Measurements from ENCODE around the gene TMEM225B. TPM values are rescaled to one million over a fixed set of nuclear protein-coding genes. Genes with fewer than 3 reads are reported as not detected.

The TMEM225B gene
- total RNA-seq, 1 donor from 2014 or later: 1.2 TPM

DNA sequence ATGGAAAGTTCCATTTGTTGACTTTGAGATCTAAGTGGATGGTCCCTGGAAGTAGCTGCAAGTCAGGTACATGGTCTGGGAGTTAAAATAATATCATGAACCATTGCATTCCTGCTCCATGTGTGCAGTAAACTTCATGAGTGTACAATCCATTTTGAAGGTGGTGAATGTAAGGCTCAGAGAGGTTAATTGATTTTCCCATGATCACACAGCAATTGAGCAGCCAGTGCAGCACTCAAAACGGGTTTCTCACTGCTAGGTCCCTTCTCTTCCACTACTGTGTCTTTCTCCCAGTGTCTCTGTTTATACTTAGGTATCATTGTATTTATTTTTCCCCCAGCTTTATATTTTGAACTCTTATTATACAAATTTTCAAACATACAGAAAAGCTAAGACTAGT lies 28.6 kb downstream of the TMEM225B start:
- Histone ChIP-seq H3K27ac (no peak overlapping the region), H3K27me3 (no peaks in the 10 kb centered on the region), H3K4me3 (no peak overlapping the region), H3K9me3 (no peaks in the 10 kb centered on the region), H3K36me3 (peaks cover 0 to 82% of the 10 kb centered on the region in 2 donors), H3K4me1 (peaks cover 7% of the 10 kb centered on the region)
- intact Hi-C loops (cut with DNase I): no loop called here
- no peak for DNase-seq (ENCODE audit: extremely low spot score in 2 of 2)
- no peak for TF ChIP-seq POLR2AphosphoS5 (IDR thresholded peaks at IDR 0.05; ENCODE audit: insufficient read depth in 1 of 2, low read depth in 1 of 2)
- TF ChIP-seq CTCF (IDR thresholded peaks at IDR 0.05): no peak

DNA sequence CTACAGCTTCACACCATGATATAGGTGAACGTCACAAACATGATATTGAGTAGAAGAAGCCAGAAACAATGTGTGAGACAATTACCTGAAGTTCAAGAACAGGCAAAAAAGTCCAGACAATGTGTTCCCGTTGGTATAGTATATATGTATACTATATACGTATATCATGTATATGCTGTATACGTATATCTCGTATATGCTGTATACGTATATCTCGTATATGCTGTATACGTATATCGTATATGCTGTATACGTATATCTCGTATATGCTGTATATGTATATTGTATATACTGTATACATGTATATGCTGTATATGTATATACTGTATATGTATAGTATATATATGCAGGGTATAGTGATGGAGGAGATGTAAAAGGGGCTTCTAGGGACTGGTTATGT lies 29.4 kb downstream of the TMEM225B start:
- no peak overlapping the region for H3K27ac ChIP-seq
- peaks cover 0 to 73% of the 10 kb centered on the region in 2 donors for H3K36me3 ChIP-seq
- TF ChIP-seq CTCF (IDR thresholded peaks at IDR 0.05): no peak
- TF ChIP-seq POLR2A (IDR thresholded peaks at IDR 0.05): no peak
- TF ChIP-seq POLR2AphosphoS5 (IDR thresholded peaks at IDR 0.05; ENCODE audit: insufficient read depth in 1 of 2, low read depth in 1 of 2): no peak
- DNase-seq (ENCODE audit: extremely low spot score in 2 of 2): no peak
- H3K4me1 ChIP-seq: peaks cover 7% of the 10 kb centered on the region
- no peak overlapping the region for H3K4me3 ChIP-seq
- H3K27me3 ChIP-seq: no peaks in the 10 kb centered on the region
- H3K9me3 ChIP-seq: no peaks in the 10 kb centered on the region
- intact Hi-C loops (cut with DNase I): no loop called here

- DNase-seq (ENCODE audit: extremely low spot score in 2 of 2): no peak
- TF ChIP-seq POLR2A (IDR thresholded peaks at IDR 0.05) (no peak), POLR2AphosphoS5 (IDR thresholded peaks at IDR 0.05; ENCODE audit: insufficient read depth in 1 of 2, low read depth in 1 of 2) (no peak), CTCF (IDR thresholded peaks at IDR 0.05) (no peak)
- Histone ChIP-seq H3K4me1 (no peaks in the 10 kb centered on the region), H3K27ac (no peak overlapping the region), H3K9me3 (no peaks in the 10 kb centered on the region), H3K4me3 (no peak overlapping the region), H3K27me3 (no peaks in the 10 kb centered on the region), H3K36me3 (peaks cover 0 to 61% of the 10 kb centered on the region in 2 donors)
- intact Hi-C loops (cut with DNase I): no loop called here
These were observed 30.7 kb downstream of the TMEM225B start for GRCh38 chr7:99628471-99629465.

- DNase-seq (ENCODE audit: extremely low spot score in 2 of 2): no peak
- no peaks in the 10 kb centered on the region for H3K4me1 ChIP-seq
- no peaks in the 10 kb centered on the region for H3K9me3 ChIP-seq
- H3K27me3 ChIP-seq: no peaks in the 10 kb centered on the region
- intact Hi-C loops (cut with DNase I): no loop called here
- no peak overlapping the region for H3K27ac ChIP-seq
- H3K36me3 ChIP-seq: peaks cover 0 to 52% of the 10 kb centered on the region in 2 donors
- no peak for TF ChIP-seq POLR2A (IDR thresholded peaks at IDR 0.05)
- no peak for TF ChIP-seq POLR2AphosphoS5 (IDR thresholded peaks at IDR 0.05; ENCODE audit: insufficient read depth in 1 of 2, low read depth in 1 of 2)
- TF ChIP-seq CTCF (IDR thresholded peaks at IDR 0.05): no peak
- no peak overlapping the region for H3K4me3 ChIP-seq
These were observed 31.6 kb downstream of the TMEM225B start for GRCh38 chr7:99629643-99630042.
